ENCODE results near the gene SEMA4D. TPM values are rescaled to one million over a fixed set of nuclear protein-coding genes. Genes with fewer than 3 reads are reported as not detected.

The SEMA4D gene
- total RNA-seq, 4 donors from 2014 or later, result 31.1 to 59.2 (median 42.1) TPM

DNA sequence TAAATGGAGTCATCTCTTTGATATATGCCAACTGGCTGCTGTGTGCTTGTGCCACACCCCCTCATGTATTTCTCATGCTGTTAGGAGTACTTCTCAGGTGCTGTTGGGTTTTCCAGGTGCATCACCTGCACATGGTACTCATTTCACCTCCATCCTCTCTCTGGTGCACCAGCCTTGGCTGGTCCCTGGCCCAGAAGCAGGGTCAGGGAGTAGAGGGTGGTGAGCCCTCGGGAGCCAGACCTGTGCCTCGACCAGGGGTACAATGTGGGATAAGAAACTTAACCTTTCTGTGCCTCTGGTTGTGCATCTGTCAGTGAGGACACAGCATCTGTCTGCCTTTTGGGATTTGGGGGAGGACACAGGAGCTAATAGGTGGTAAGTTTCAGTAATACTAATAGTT, 141.1 kb downstream of the SEMA4D start:
- no peak overlapping the region for H3K4me3 ChIP-seq (ENCODE audit: low read depth, poor library complexity, severe bottlenecking)
- intact Hi-C loops (cut with DNase I; ENCODE audit: low total_unique reads), result loop anchor here (10.0 kb wide), 1 partner anchor 58 kb away; no protein-coding TSS in a partner anchor
- DNase-seq (ENCODE audit: low spot score in 2 of 2), result peak in 1 of 2 donors; percentile 58
- WGBS, 2 donors, result 87 to 94% methylated on average over 2 of the region's 2 CpGs
- TF ChIP-seq, protein P1, sequence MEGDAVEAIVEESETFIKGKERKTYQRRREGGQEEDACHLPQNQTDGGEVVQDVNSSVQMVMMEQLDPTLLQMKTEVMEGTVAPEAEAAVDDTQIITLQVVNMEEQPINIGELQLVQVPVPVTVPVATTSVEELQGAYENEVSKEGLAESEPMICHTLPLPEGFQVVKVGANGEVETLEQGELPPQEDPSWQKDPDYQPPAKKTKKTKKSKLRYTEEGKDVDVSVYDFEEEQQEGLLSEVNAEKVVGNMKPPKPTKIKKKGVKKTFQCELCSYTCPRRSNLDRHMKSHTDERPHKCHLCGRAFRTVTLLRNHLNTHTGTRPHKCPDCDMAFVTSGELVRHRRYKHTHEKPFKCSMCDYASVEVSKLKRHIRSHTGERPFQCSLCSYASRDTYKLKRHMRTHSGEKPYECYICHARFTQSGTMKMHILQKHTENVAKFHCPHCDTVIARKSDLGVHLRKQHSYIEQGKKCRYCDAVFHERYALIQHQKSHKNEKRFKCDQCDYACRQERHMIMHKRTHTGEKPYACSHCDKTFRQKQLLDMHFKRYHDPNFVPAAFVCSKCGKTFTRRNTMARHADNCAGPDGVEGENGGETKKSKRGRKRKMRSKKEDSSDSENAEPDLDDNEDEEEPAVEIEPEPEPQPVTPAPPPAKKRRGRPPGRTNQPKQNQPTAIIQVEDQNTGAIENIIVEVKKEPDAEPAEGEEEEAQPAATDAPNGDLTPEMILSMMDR (IDR thresholded peaks at IDR 0.05), result no peak
- TF ChIP-seq POLR2A (IDR thresholded peaks at IDR 0.05), result no peak

DNA sequence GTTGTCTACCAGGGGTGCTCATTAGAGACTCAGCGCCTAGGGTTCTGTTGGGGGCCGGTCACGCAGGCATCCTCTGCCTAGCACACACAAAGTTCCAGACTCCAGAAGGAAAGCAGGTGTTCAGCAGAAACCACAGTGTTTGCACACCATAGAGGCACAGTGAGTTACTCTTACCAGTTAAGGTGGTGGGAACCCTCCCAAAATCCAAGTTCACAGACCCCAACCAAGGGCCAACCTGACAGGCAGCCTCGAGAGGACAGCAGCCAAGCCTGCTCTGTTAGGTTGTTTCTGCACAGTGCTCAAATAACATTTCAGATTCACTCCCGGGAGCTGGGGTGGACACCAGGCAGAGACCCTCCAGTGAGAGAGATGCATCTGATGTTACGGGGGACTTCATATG, 143.4 kb downstream of the SEMA4D start:
- intact Hi-C loops (cut with DNase I; ENCODE audit: low total_unique reads), result loop anchor here (10.0 kb wide), 1 partner anchor 60 kb away; no protein-coding TSS in a partner anchor
- H3K4me3 ChIP-seq (ENCODE audit: low read depth, poor library complexity, severe bottlenecking), result no peak overlapping the region
- 94 to 97% methylated on average over 6 of the region's 6 CpGs for WGBS, 2 donors
- TF ChIP-seq, protein P1 (IDR thresholded peaks at IDR 0.05), result no peak
- no peak for TF ChIP-seq POLR2A (IDR thresholded peaks at IDR 0.05)
- peak in 1 of 2 donors; percentile 69 for DNase-seq (ENCODE audit: low spot score in 2 of 2)

DNA sequence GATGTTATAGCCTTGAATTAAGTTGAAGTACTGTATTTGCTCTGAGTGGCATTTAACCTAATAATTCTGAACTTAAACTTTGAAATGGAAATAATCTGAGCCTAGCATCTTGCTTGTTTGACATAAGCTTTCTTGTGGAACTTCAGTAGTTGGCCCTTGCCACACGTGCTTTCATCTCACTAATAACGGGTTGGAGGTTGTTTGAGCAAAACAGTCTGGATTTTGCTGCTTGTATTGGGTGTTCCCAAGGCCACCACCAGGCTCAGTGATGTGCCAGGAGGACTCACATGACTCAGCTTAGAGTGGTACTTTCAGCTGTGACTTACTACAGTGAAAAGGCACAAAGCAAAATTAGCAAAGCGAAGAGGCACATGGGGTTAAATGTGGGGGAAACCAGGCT, 143.9 kb downstream of the SEMA4D start:
- TF ChIP-seq, protein P1 (IDR thresholded peaks at IDR 0.05), result no peak
- TF ChIP-seq POLR2A (IDR thresholded peaks at IDR 0.05), result no peak
- intact Hi-C loops (cut with DNase I; ENCODE audit: low total_unique reads), result loop anchor here (10.0 kb wide), 1 partner anchor 61 kb away; no protein-coding TSS in a partner anchor

DNA sequence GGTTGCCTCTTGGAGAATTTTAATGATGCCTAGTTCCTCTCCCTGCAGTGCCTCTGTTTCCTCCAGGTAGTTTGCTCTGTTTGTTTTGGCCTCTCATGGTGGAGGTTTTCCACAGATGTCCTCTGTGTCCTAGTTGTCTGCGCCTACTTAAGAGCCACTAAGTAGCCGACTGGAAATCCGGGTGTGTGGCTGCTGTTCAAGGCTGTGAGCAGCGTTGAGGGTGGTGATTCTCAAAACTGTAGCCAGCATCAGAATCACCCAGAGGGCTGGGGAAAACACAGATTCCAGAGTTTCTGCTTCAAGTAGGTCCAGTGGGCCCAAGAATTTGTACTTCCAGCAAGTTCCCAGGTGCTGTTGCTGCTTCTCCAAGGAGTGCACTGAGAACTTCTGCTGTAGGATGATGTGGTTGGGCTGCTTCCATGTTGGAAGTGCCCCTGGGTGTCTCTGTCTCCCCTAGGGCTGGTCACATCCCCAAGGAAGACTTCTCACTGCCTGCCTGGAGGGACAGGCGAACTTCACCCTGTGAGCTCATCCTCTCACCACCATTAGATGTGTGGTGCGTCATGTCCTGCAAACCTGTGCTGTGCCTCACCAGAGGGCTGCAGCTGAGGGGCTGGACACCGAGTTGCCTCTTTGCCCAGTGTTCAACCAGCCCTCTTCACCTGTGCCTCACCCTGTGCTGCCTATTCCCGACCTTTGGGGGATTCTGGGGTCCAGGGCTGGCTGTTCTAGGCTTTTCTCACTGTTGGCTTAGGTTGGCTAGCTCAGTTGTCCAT, 144.9 kb downstream of the SEMA4D start:
- TF ChIP-seq, protein P1 (IDR thresholded peaks at IDR 0.05), result no peak
- TF ChIP-seq POLR2A (IDR thresholded peaks at IDR 0.05), result no peak
- H3K4me3 ChIP-seq (ENCODE audit: low read depth, poor library complexity, severe bottlenecking), result no peak overlapping the region
- intact Hi-C loops (cut with DNase I; ENCODE audit: low total_unique reads), result loop anchor here (10.0 kb wide), 1 partner anchor 62 kb away; no protein-coding TSS in a partner anchor
- 81 to 82% methylated on average over 7 to 8 of the region's 8 CpGs for WGBS, 2 donors
- DNase-seq (ENCODE audit: low spot score in 2 of 2), result peak in 1 of 2 donors; percentile 29

More for the DNA sequence above, 143.9 kb downstream of the SEMA4D start:
- WGBS, 2 donors, result 64 to 70% methylated on average over 3 of the region's 3 CpGs
- peak in 1 of 2 donors; percentile 43 for DNase-seq (ENCODE audit: low spot score in 2 of 2)
- no peak overlapping the region for H3K4me3 ChIP-seq (ENCODE audit: low read depth, poor library complexity, severe bottlenecking)

DNA sequence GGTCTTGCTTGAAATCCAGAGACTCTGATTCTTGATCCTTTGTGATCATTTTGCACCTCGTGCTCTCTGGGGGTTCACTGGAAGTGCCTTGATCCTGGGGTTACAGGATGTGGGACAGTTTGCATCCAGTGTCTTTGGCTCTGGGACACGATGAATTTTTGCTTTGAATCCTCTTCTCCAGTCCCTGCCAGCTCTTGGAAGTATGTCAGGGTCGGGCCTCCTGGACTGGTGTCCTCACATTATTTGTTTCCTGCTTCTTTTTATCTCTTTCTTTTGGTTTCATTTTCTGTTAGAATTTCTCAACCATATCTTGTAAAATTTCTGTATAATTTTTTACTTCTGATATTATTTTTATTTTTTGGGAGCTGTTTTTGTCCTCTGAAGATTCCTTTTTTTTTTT, 145.5 kb downstream of the SEMA4D start:
- no peak for TF ChIP-seq POLR2A (IDR thresholded peaks at IDR 0.05)
- TF ChIP-seq, protein P1 (IDR thresholded peaks at IDR 0.05), result no peak

More for the DNA sequence above, 145.5 kb downstream of the SEMA4D start:
- intact Hi-C loops (cut with DNase I; ENCODE audit: low total_unique reads), result loop anchor here (10.0 kb wide), 1 partner anchor 62 kb away; no protein-coding TSS in a partner anchor
- no peak overlapping the region for H3K4me3 ChIP-seq (ENCODE audit: low read depth, poor library complexity, severe bottlenecking)
- DNase-seq (ENCODE audit: low spot score in 2 of 2), result peak in 1 of 2 donors; percentile 39
- WGBS, 2 donors, result 48 to 52% methylated on average over 3 of the region's 3 CpGs
